Heart left ventricle (tissue), 16 donors: ENCODE data around the gene LIMS2. TPM values are rescaled to one million over a fixed set of nuclear protein-coding genes. Genes with fewer than 3 reads are reported as not detected.
A peak's percentile ranks its signal among the peaks of the same experiment; 100 is the strongest.

Experiments used
- ATAC-seq, 4 donors: fragments of 200-7000 bp; cut with Tn5 transposase; one replicate each; pipeline ENCODE4 v1.9.1; 2020 to 2022; ENCODE audit warnings: moderate library complexity in 4 of 4, mild to moderate bottlenecking in 3 of 4, moderate number of reproducible peaks in 1 of 4
- DNase-seq, 5 donors: peaks; one replicate each; pipeline ENCODE4 v3.0.0-alpha.2; 2020
- H3K27ac ChIP-seq, 12 donors: fragments of 200-600 bp; sonication (generic) in 4 of 12; one replicate each; pipeline versions ENCODE4 v1.5.0 to v1.8.0; 2016 to 2022; ENCODE audit warnings: mild to moderate bottlenecking in 2 of 12
- H3K27me3 ChIP-seq, 9 donors: fragments of 200-600 bp; sonication (generic) in 2 of 9; one replicate each; pipeline versions ENCODE4 v1.5.1 to v1.8.0; 2016 to 2022; ENCODE audit warnings: mild to moderate bottlenecking in 3 of 9
- H3K36me3 ChIP-seq, 9 donors: fragments of 200-600 bp; sonication (generic) in 2 of 9; one replicate each; pipeline versions ENCODE4 v1.5.0 to v1.8.0; 2018 to 2022; ENCODE audit warnings: mild to moderate bottlenecking in 2 of 9
- H3K4me1 ChIP-seq, 12 donors: fragments of 200-600 bp; sonication (generic) in 4 of 12; one replicate each; pipeline versions ENCODE4 v1.5.0 to v1.8.0; 2016 to 2022; ENCODE audit warnings: mild to moderate bottlenecking in 3 of 12
- H3K4me3 ChIP-seq, 12 donors: fragments of 200-600 bp; sonication (generic) in 4 of 12; one replicate each; pipeline versions ENCODE4 v1.5.0 to v1.8.0; 2017 to 2022; ENCODE audit warnings: mild to moderate bottlenecking in 9 of 12, moderate library complexity in 4 of 12
- H3K9me3 ChIP-seq, 12 donors: fragments of 200-600 bp; sonication (generic) in 4 of 12; one replicate each; pipeline versions ENCODE4 v1.5.0 to v1.8.0; 2016 to 2022; ENCODE audit warnings: mild to moderate bottlenecking in 1 of 12
- POLR2A ChIP-seq, 2 donors: fragments of 450-650 bp; IDR thresholded peaks; one replicate each; pipeline ENCODE4 v1.6.1; 2017; ENCODE audit warnings: antibody characterized with exemption in 2 of 2, mild to moderate bottlenecking in 2 of 2, moderate library complexity in 2 of 2
- WGBS, 4 donors: extraction: QIAGEN DNeasy Blood & Tissue Kit in 2 of 4; methylation state at CpG; one replicate each; pipeline versions ENCODE4 v1.1.5 to v1.1.7; 2013 to 2018; 5-methylcytosine and 5-hydroxymethylcytosine counted together
- intact Hi-C, 10 donors: fragments of 100-400 bp; cut with DNase I; formaldehyde crosslinking; loops; one replicate each; pipeline versions ENCODE4 v1.11.1 to v1.14.2; 2022
- polyA plus RNA-seq, 2 donors: library from polyadenylated mRNA; stranded (reverse); fragments of 200-250 nt; gene quantifications; one replicate each; pipeline ENCODE4 v1.2.3, GENCODE V29; 2013
- total RNA-seq, 9 donors: library from RNA; depleted of rRNA in 2 of 9; stranded (reverse); fragments of >200 nt in 2 of 9; fragmentation: NEBNext Ultra II Directional in 3 of 9; extraction: Animal tissue kit (Norgen Biotek cat#: 25700) in 3 of 9; gene quantifications; one replicate each; pipeline versions ENCODE4 v1.1.0 to v1.2.4, GENCODE V29; 2016 to 2023
- TF ChIP-seq, protein P1 (sequence below), 12 donors: fragments of 200-600 bp; sonication (generic) in 4 of 12; IDR thresholded peaks; one replicate each; pipeline versions ENCODE4 v1.5.0 to v1.8.0; 2018 to 2022; ENCODE audit warnings: antibody characterized with exemption in 12 of 12, mild to moderate bottlenecking in 5 of 12
- donor health status: ischemic (EF 13 %, LVEDD 7.1; RV severe dilation, severe dysfunction).
- donor health status: healthy with polysubstance abuse.
- donor health status: DM: no; HTN: yes; CAD: no.
- donor health status: DM: no; HTN: no; CAD: no.
- donor health status: ischemic (EF 25% LVEDD 6.9; RV normal size, moderate dysfunction).
- donor health status: ischemic (EF 25% LVEDD 5.7; RV mildly dilated, moderate dysfunction).
- donor health status: healthy.
- donor health status: DM: yes; HTN: yes; CAD: no.
- donor health status: ischemic (EF 35%, LVEDD 5.7; RV mildly dilated, moderate dysfunction).
- donor health status: nonischemic (EF 11% LVEDD 7.7; RV severe dilation, severe dysfunction).
- donor health status: DM: yes; HTN: yes; CAD: no.
- donor health status: PGD.
- donor health status: ischemic (EF 29% LVEDD 5.4; RV normal size, mild dysfunction).
- donor health status: nonischemic (EF 23%, LVEDD 6.1; RV moderate dilation, normal function).

LIMS2 gene
- total and polyA plus RNA-seq, 11 donors = 97.1 to 293 (median 158) TPM

DNA sequence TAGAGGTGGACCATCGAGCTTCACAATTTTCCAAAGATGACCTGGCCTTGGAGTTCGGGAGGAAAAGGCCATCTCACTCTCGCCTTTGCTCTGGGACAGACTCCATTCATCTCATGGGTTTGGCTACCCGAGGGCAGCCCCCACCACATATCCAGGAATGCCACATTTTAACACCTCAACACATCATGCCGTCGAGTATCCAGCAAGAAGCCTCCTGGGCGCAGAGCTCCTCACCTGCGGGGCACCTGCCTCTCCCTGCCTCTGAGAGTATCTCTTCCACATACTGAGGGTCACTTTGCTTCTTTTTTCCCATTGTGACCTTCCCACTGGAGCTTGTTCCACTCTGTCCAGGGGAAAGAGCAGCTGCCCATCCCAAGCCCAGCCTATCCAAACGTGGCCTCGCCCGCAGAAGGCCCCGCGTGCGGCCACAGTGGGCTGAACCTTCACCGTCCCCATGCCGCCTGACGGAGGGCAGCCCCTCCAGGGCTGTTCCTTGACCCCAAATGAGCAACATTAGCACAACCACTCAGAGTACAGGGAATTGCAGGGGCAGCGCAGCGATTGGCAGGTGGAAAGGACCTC is 5.5 kb upstream of the LIMS2 start:
- no peak for TF ChIP-seq POLR2A (IDR thresholded peaks at IDR 0.05)
- TF ChIP-seq, protein P1, sequence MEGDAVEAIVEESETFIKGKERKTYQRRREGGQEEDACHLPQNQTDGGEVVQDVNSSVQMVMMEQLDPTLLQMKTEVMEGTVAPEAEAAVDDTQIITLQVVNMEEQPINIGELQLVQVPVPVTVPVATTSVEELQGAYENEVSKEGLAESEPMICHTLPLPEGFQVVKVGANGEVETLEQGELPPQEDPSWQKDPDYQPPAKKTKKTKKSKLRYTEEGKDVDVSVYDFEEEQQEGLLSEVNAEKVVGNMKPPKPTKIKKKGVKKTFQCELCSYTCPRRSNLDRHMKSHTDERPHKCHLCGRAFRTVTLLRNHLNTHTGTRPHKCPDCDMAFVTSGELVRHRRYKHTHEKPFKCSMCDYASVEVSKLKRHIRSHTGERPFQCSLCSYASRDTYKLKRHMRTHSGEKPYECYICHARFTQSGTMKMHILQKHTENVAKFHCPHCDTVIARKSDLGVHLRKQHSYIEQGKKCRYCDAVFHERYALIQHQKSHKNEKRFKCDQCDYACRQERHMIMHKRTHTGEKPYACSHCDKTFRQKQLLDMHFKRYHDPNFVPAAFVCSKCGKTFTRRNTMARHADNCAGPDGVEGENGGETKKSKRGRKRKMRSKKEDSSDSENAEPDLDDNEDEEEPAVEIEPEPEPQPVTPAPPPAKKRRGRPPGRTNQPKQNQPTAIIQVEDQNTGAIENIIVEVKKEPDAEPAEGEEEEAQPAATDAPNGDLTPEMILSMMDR (IDR thresholded peaks at IDR 0.05) = no peak
- H3K36me3 ChIP-seq = no peaks in the 10 kb centered on the region
- DNase-seq = no peak
- ATAC-seq = peak in 1 of 4 donors; percentile 4
- peaks cover 0 to 11% (median 0%) of the 10 kb centered on the region in 9 donors for H3K27me3 ChIP-seq
- H3K9me3 ChIP-seq = no peaks in the 10 kb centered on the region
- peaks cover 0 to 55% (median 41%) of the 10 kb centered on the region in 12 donors for H3K4me1 ChIP-seq
- intact Hi-C loops = loop anchor here in 4 of 10 donors (2.0 to 10.0 kb wide), 5 partner anchors 22 to 88 kb away; partner anchors contain the start of gene GPR17 (in 1 of the 4)
- H3K27ac ChIP-seq = peak overlapping the region; percentile 38 to 82 (median 74)
- 67 to 73% (median 70%) methylated on average over 19 of the region's 19 CpGs for WGBS, 4 donors
- H3K4me3 ChIP-seq = peak overlapping the region; percentile 32 to 60 (median 54)

DNA sequence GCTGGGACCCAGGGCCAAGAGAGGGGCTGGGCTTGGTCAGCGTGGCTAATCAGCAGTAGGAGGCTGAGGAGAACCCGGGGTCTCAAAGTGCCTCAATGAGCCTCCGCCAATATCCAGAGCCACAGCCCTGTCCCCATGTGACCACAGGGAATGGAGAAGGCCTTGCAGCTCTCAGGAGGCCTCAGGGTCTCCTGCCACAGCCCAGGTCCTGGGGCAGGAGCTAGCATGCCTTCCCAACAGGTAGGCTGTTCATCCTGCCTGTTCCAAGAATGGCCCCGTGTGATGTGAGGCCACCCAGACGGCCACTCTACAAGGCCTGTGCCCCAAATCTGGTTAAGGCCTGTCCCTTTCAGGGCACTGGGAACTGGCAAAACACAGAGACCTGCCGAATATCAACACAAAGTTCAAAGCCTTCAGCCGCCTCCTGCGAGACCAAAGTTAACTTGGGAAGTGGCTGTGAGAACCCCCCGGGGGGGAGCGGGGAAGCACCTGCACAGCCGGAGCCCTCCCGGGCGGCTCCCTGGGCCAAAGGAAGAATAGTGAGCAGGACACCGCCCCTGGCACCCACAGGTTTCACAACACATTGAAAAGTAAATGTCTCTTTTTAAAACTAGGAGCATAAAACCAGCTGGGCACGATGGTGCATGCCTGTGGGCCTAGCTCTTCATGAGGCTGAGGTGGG is 4.5 kb upstream of the LIMS2 start:
- DNase-seq (peak in 1 of 5 donors; percentile 51), ATAC-seq (no peak)
- Histone ChIP-seq H3K4me3 (peak overlapping the region; percentile 6 to 60 (median 54)), H3K9me3 (no peaks in the 10 kb centered on the region), H3K36me3 (no peaks in the 10 kb centered on the region), H3K27me3 (peaks cover 0 to 18% (median 0%) of the 10 kb centered on the region in 9 donors), H3K4me1 (peaks cover 0 to 61% (median 44%) of the 10 kb centered on the region in 12 donors), H3K27ac (peak overlapping the region in 9 of 12 donors; percentile 26 to 82 (median 74))
- TF ChIP-seq POLR2A (IDR thresholded peaks at IDR 0.05) = no peak
- TF ChIP-seq, protein P1 (IDR thresholded peaks at IDR 0.05) = no peak
- intact Hi-C loops = loop anchor here in 5 of 10 donors (2.0 to 10.0 kb wide), 5 partner anchors 21 to 88 kb away; partner anchors contain the start of gene GPR17 (in 1 of the 5)
- 68 to 76% (median 75%) methylated on average over 12 to 15 of the region's 15 CpGs for WGBS, 4 donors

DNA sequence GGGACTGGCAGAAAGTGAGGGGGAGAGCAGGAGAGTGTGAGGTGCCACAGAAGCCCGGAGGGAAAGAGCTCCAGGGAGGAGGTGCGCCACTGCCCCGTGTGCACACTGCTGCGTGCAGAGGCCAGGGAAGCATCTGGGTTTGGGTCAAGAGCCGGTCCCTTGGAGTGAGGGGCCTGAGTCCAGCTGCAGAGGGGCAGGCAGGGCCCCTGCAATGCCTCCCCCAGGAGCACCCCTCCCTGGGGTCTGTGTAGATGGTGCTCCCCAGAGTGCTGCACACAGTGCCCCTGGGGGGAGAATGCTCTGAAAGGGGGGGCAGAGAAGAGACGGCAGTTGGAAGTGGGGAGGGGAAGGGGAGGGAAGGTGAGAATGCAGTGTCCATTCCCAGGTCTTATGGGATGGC is 3.7 kb upstream of the LIMS2 start:
- WGBS, 4 donors = 83 to 90% (median 86%) methylated on average over 6 of the region's 6 CpGs
- DNase-seq (peak in 1 of 5 donors; percentile 37), ATAC-seq (no peak)
- H3K27ac ChIP-seq = peak overlapping the region in 1 of 12 donors; percentile 82
- peaks cover 0 to 26% (median 0%) of the 10 kb centered on the region in 9 donors for H3K27me3 ChIP-seq
- H3K9me3 ChIP-seq = no peaks in the 10 kb centered on the region
- intact Hi-C loops = loop anchor here in 3 of 10 donors (5.0 to 10.0 kb wide), 3 partner anchors 47 to 87 kb away; no protein-coding TSS in a partner anchor
- peak overlapping the region in 5 of 12 donors; percentile 50 to 60 (median 58) for H3K4me3 ChIP-seq
- H3K36me3 ChIP-seq = no peaks in the 10 kb centered on the region
- no peak for TF ChIP-seq POLR2A (IDR thresholded peaks at IDR 0.05)
- TF ChIP-seq, protein P1 (IDR thresholded peaks at IDR 0.05) = no peak
- peaks cover 0 to 59% (median 47%) of the 10 kb centered on the region in 12 donors for H3K4me1 ChIP-seq

DNA sequence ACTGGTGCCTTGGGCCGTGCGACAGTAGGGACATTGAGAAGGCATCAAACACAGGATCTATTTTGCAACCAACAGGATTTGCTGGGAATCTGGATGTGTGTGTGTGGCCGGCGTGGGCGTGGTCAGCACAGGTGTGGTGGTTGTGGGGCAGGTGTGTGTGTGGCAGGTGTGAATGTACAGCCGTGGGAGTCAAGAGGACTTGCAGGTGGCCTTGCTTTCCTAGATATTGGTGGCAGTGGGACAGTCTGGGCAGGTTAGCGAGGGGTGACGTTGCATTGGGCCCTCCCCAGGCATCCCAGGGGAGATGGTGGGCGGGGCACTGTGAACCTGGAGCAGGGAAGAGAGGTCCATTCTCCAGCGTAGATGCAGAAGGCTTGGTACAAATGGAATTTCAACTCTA is 3.2 kb upstream of the LIMS2 start:
- intact Hi-C loops = loop anchor here in 3 of 10 donors (5.0 to 10.0 kb wide), 3 partner anchors 46 to 86 kb away; no protein-coding TSS in a partner anchor
- no peak for ATAC-seq
- H3K36me3 ChIP-seq = no peaks in the 10 kb centered on the region
- DNase-seq = peak in 1 of 5 donors; percentile 61
- peak overlapping the region in 2 of 12 donors; percentile 50 to 60 for H3K4me3 ChIP-seq
- no peak overlapping the region for H3K27ac ChIP-seq
- H3K27me3 ChIP-seq = peaks cover 0 to 26% (median 0%) of the 10 kb centered on the region in 9 donors
- peaks cover 0 to 59% (median 46%) of the 10 kb centered on the region in 12 donors for H3K4me1 ChIP-seq
- no peaks in the 10 kb centered on the region for H3K9me3 ChIP-seq
- 78 to 93% (median 90%) methylated on average over 10 of the region's 10 CpGs for WGBS, 4 donors
- no peak for TF ChIP-seq POLR2A (IDR thresholded peaks at IDR 0.05)
- TF ChIP-seq, protein P1 (IDR thresholded peaks at IDR 0.05) = no peak
